NCI-H1105 (cell line): Measurements from ENCODE around the gene CD34.
A peak's percentile ranks its signal among the peaks of the same experiment; 100 is the strongest.

ENCODE experiments used
- DNase-seq: peaks from one replicate; lab custom pipeline; 2025; lab: John Stamatoyannopoulos, UW

The CD34 gene

DNA sequence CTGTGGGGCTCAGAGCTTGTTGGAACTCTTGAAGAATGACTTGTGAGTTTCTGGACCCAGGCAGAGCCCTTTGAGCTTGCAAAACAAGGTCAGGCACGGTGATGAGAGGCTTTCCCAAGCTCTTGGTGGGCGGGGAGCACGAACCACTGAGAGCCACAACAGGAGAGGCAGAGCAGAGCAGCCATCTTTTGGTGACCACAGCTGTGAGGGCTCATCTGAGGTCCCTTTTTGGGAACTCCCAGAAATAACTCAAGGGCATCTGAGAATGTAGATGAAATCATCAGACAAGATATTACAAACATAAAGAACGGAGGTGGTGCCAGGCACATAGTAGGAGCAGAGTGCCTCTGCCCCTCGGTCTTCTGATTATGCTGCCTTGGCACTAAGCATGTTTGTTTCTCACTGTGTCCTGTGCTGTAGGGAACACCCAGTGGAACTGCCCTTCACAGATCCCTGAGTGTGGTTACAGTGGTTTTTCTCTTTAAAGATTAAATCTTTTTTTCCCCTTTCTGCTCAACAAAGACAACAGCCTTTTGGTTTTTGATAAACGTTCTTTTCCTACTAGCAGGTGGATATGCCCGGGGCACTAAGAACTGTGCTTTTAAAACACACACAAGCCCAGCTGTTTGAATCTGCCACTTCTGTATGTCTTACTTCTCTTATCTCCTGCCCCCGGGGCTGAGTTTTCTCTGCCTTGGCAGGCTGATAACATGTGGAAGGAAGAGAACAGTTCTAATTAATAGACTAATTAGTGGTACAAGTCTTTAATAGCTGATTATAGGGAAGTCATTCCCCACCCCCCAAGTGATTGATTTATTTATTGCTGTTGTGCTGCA, 37.7 kb downstream of the CD34 start:
- DNase-seq, result no peak

DNA sequence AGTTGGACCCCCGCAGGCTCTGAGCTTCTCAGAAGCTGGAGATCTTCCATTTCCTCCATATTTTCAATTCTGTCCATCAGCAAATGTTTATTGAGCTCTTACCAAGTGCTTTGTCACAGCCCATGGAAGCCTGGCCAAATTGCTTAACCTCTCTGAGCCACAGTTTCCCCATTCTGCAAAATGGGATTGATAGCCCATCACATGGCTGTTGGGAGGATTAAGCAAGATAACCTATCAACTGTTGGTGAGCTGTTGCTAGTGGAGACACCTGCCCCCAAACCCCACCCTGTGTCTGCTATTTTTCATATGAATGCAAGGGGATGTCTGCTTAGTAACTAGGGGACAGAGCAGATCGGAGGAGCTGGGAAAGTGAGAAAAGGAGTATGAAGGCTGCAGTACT, 38.3 kb downstream of the CD34 start:
- no peak for DNase-seq

DNA sequence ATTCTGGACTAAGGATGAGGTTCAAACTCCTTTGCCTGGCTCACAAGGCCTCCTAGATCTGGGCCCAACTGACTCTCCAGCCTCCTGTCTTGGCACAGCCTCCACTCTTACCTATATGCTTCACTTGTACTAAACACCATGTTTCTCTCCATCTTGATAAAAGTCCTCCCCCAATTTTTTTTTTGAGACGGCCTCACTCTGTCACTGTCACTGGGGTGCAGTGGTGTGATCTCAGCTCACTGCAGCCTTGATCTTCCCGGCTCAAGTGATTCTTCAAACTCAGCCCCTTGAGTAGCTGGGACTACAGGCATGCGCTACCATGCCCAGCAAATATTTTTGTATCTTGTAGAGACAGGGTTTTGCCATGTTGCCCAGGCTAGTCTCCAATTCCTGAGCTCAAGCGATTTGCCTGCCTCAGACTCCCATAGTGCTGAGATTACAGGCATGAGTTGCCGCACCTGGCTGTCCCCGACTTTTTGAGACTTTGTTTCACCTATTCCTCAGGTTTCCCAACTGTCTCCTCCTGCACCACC, 39.7 kb downstream of the CD34 start:
- no peak for DNase-seq

DNA sequence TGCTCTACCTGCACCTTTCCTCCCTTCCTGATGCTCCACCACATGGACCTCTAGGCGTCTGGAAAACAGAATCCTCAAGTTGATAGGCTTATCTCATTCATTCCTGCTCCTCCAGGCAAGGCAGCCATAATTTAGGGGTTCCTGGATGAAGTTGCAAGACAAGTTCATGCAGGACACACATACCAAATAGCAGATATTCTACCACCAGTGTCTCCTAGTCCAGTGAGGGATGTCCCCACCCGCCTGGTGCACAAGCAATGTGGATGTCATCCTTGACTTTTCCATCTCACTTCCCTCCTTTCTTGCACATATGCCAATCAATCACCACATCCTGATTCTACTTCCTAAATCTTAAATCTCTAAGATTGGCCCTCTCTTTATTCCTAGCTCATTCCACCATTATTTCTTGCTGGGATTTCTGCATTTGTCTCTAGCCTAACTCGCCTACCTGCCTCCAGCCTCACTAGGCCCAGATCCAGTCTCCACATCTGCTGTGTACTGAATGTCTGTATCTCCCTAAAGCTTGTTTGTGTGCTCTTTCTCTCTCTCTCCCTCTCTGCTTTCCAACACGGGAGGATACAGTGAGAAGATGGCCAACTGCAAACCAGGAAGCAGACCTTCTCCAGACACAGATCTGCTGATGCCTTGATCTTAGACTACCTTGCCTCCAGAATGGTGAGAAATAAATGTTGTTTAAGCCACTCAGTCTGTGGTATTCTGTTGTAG, 40.5 kb downstream of the CD34 start:
- DNase-seq, result no peak

DNA sequence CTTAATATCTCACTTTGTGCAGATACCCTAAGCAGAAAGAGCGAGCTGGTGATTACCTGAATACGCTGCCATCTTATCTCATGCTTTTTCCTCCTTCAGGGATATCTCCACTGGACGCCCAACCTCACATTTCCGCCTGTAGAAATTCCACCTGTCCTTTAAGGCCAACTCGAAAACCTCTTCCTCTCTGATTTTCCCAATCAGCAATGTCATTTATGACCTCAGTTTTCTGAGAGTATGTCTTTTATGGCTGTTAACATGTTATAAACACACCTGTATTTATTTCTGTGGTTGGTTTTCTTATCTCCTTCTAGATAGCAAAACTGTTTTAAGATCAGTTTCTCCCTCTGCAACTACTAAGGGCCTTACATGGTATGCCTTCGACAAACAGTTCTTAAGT, 41.1 kb downstream of the CD34 start:
- DNase-seq, result no peak

DNA sequence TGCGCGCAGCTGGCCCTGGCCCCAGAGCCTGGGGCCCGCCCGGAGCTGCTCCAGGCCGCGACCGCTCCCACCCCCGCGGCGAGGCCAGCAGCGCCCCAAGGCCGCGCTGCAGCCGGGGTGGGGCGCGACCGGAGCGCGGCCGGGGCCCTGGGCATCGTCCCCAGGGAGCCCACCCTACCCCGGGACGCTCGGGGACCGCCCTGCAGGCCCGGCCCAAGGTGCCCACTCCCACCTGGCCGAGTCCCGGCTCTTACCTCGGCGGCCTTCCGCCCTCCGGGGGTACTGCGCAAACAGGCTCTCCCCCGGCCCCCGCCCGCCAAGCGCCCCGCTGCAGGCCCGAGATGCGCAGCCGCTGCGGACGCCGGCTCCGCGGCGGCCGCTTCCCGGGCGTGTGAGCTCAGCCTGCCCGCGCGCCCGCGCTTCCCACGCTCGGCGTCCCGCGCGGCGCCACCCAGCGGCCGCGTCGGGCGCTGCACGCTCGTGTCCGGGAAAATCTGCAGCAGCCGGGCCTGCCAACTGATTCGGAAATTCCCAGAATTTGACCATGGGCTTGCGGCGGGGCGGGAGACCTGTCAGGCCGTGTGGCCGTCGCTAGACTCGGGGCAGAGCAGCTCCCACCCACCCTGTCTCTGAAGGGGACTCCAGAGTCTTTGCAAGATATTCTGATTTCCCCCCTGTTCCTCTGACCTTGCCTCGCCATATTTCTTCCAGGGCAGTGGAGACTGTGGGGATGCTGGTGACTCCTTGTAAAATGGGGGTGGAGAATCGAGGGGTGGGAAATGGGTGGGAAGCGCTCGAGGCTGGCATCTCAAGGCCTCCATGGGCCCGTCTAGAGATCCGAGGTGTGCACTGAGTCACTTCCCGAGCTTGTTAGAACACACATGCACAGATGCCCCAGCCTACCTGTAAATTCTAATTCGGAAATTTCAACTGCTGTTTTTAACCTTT, 41.9 kb downstream of the CD34 start:
- peak; percentile 84 for DNase-seq

DNA sequence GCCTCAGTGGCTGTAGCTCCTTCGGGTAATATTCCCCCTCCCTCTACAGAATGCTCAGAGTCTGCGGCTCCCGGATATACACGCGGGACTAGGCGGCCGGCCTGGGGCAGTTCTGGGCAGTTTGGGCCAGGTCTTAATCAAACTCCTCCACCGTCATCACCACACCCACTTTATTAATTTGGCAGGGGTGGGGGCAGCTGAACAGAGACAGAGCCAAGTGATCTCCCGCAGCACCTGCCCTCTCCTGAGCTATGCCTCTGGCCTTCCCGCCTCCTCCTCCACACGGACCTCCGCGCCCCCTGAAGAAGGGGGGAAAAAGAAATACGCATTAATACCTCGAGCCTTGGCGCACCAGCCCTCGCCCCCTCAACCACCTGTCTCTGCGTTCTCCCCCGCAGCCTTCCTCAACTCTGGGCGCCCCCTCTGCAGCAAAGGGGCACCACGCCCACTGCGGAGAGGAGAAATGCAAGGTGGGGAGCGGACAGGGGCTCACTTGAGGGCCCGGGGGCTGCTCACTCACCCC, 42.6 kb downstream of the CD34 start:
- no peak for DNase-seq

DNA sequence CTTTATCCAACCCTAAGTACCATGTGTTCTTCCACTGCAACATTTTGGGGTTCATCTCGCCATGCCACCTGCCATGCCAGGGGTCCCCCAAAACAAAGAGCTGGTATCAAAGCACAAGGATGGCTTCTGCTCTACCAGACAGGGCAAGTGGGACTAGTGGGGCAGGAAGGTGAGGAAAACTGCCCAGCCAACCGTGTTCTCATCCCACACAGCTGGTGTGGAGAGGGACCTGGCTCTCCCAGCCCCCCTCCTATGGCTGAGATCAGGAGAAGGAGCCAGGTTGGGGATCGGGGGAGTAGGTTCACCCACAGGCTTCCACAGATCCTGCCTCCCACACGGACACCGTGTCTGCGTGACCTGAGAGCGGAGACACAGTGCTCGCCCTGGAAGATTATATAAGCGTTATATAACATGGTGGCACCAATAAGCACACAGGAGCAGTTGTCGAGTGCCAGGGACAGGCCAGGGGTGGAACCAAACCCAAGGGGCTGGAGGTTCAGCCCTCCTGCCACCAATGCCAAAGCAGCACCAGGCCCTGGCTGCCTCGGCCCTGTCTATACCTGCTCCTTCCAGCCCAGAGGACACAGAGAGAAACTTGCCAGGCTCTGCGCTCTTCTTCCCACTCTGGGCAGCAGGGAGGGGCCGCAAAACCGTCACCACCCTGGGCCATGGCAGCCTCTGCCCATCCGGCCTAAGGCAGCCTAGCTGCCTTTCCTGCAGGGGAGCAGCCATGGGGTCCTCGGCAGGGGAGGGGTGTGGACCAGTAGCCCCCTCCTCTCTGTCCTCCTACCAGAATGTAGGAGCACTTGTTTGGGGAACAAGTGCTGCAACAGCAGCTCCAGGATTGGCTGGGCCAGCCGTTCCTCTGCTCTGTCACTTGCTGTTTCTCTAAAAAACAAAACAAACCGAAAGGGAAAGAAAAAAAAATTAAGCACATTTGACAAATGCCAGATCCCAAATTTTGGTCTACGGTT, 43.5 kb downstream of the CD34 start:
- DNase-seq, result no peak

DNA sequence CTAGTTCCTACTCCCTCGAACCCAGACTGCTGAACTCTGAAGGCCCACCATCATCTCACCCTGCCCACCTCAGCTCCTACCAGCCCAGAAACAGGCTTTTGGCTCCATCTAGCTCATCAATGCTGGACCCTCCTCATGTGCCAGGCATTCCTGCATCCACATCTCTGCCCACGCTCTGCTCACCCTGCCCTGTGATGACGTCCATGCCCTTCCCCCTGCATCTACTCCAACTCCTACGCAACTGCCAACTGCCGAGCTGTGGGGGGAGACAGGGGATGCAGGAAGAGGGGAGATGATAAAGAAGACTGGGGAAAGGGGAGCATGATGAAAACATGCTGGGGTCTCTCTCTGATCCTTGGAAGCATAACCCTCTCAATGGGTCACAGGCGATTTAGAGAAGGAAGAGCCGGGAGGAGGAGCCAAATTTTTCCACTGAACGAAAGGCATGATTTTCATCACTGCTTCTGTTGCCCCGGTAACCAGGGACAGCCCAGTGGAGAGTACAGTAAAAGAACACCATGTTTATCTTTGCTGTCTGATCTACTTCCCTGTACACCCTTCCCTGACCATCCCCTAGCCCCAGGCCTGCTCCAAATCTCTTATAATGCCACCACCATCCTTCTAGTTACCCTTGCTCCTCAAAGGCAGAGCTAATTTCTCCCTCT, 44.3 kb downstream of the CD34 start:
- DNase-seq, result no peak

DNA sequence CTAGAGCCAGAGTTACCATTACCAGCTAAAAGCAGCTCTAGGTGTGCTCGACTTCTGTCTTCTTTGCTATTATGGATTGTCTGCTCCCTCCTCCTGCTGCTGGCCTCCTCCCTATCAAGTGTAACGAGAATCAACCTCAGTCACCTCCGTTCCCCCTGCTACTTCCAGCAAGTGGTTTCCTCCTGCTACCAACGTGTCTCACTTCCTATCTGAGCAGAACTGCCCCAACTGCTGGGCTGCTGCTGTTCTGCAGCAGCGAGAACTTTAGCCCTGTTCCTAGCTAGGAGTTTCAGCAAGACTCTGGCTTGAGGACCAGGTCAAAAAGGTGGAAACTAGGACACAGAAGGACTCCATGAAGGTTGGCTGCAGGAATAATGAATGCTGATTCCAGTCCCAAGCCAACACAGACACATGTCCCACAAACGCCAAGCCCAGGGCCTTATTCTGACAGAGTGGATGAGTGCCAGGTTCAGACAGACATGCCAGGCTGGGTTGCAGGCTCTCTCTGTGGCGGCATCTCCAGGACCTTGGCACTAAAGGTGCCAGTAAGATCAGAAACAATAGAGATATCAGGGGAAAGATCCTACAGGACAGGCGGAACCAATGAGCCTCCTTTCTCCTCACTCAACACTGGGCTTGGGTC, 46.9 kb downstream of the CD34 start:
- no peak for DNase-seq

DNA sequence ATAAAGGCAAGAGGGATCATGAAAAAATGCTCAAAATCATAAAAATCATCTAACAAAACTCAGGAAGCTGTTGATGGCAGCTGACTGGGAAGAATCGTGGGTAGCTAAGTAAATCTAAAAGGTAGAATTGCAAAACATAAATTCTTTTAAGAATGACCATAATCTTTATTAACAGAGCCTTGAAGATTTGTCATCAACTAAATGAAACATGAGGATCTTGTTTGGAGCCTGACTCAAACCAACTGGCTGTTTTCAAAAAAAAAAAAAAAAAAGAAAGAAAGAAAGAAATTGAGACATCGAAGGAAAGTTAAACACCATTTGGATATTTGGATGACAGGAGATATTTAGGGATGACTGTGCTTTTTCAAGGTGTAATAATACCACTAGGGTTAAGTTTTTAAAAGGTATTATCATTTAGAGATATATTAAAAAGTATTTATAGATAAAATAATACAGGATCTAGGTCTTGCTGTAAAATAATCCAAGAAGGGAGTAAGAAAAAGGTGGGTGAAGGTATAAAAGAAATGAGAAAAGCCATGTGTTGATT, 48.6 kb downstream of the CD34 start:
- DNase-seq, result no peak

DNA sequence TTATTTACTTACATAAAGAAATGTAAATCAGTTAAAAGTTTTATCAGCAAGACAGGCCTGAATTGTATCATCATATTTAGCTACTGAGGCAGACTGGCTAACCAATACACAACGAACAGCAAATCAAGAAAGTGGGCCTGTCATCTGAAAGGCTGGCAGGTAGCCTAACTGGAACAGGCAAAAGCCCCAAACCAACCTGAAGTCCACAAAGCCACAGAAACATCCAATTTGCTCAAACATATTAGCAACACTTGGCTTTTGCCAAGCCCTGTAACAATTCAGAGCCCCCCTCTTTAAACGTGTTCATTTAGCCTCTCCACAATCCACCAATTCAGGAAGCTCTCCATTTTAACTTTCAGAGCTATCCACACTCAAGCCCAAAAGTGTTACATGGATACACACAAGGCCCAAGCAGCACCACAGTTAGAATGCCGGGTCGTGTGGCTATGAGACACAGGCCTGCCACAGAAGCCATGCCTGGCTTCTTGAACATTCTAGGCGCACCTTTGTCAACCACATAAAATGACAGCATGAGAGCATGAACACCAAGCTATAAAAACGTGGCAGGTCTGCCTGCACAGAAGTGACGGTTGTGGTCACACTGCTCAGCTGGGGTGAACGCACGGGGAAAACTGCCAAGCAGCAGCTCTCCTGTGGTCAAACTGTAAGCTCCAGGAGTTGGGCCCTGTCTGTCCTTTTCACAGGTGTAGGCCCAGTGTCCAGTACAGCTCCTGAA, 49.3 kb downstream of the CD34 start:
- no peak for DNase-seq

DNA sequence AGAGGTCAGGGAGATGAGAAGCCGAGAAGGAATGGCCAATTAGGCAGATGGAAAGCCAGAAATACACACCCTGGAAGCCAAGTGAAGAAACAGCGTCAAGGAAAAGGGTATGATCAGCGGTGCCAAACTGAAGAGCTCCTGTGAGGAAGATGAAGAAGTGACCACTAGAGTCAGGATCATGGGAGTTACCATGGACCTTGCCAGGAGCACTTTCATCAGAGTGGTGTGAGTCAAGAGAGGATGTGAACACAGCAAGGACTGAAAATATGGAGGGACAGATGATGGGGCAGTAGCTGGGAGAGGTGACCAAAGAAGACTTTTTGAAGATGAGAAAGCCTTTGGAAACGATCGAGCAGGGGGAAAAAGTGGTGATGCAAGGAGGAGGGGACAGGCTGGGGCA, 50.4 kb downstream of the CD34 start:
- no peak for DNase-seq

DNA sequence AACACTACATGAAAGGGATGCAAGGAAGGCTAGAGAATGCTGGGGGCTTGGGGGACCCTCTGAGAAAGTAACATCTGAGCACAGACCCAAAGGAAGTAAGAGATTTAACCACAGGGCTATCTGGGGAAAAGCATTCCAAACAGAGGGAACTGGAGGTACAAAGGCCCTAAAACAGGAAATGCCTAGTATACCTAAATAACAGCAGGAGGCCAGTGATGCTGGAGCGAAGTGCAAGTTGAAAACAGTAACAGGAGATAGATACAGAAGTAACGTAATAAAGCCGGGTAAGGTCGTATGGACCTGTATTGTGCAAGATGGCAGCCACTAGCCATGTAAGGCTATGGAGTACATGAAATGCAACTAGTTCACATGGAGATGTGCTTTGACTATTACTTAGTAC, 52.1 kb downstream of the CD34 start:
- no peak for DNase-seq

DNA sequence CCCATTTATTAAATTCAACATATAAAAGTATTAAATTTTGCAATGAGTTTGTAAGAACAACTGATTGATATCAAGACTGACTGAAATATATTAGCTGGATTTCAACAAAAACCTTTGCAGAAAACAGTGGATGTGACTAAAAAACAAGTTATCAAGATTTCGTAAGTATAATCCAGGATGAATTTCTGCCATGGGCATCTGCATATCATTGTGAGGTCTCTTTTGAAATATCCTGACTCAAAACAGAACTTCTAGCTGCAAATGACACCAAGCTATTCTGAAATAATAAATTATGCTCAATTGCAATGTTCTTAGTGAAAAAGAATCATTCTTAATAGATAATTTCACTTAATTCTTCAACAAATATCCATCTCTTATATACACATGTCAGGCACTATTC, 52.6 kb downstream of the CD34 start:
- no peak for DNase-seq

DNA sequence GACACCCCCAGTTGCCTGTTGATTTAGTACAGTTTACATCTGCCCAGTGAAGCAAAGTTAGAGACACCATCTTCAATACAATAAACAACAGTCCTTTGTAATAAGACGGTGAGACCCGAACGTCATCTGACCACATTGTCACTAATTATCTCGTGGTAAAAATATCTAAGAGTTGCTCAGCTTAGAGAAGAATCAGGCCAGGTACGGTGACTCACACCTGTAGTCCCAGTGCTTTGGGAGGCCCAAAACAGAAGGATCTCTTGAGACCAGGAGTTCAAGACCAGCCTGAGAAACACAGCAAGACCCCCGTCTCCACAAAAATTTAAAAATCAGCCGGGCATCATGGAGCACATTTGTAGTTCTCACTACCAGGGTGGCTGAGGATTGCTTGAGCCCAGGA, 53.5 kb downstream of the CD34 start:
- no peak for DNase-seq

DNA sequence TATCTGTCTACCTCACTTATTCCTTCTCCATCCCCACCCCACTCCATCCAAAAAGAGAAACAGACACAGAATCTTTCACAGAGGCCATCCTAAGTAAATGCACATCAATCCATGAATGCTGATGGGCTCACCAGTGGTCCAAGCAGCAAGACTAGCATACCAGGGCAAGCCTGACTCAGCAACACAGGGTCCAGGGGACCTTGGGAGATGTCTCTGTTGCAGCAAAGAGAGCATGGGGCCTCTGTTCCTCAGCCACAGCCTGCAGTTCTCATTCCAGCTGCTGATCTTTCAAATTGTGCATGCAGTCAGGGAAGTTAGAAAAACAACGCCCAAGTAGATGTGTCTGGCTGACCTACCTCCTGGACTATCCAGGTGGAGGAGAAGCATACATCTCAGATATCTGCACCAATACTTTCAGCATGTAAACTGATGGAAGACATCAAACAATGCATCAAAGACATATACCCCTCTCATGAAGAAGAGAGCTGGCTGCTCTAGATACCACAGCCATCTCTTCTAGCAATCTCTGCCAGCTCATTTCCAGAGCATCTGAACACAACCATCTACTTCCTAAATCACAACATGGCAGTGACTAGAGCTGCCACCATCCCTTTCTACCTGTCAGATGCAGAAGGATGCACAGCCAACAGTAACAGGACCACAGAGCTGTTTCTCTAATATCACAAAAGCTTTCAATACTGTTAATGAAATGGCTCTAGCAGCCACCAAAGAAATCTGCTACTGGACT, 54.5 kb downstream of the CD34 start:
- DNase-seq, result no peak

DNA sequence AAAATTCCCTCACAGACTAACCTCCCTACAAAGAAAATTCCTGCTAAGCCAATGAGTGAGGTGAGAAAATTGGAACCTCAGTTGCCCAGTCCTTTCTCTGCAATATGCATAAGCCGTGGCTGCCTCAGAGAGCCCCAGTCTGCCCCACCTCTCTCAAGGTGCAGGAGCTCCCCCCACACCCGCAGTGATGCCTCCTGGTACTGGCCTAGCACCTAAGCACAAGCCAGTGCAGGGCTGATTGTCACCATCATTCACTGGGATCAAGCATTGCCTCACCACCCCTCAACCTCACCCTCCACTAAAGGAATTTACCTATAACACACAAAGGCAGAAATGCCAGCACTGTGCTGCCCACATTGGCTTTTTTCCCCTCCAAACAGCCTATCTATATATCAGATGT, 56.9 kb downstream of the CD34 start:
- no peak for DNase-seq
